SU-DHL-6 (cell line): ENCODE data around the gene TBC1D19.

Experiments
- CTCF ChIP-seq: fragments of 200-600 bp; sonication (generic); IDR thresholded peaks from one replicate; pipeline ENCODE4 v1.5.1; 2017; ENCODE audit warnings: antibody characterized with exemption, mild to moderate bottlenecking, low read length, moderate library complexity; ENCODE audit not compliant: insufficient read depth, poor library complexity, severe bottlenecking
- EZH2phosphoT487 ChIP-seq: fragments of 200-600 bp; sonication (generic), shearing (Covaris generic); conservative IDR thresholded peaks from 2 replicates; pipeline ENCODE4 v1.6.1; 2018; ENCODE audit warnings: mild to moderate bottlenecking, antibody characterized with exemption, low read length, moderate library complexity, mixed read lengths

- TF ChIP-seq EZH2phosphoT487 (no peak), CTCF (no peak)
Observed at GRCh38 chr4:26763648-26764047, 179.8 kb downstream of the TBC1D19 start.
